Upper lobe of left lung (tissue), 6 donors: Measurements from ENCODE around the gene CYB561D1. TPM values are rescaled to one million over a fixed set of nuclear protein-coding genes. Genes with fewer than 3 reads are reported as not detected.

ENCODE experiments used
- ATAC-seq, 2 donors: fragments of 200-7000 bp; cut with Tn5 transposase; one replicate each; pipeline ENCODE4 v1.9.1; 2022; ENCODE audit warnings: mild to moderate bottlenecking in 2 of 2, moderate library complexity in 2 of 2; ENCODE audit not compliant: low FRiP score in 2 of 2
- DNase-seq, 2 donors: peaks; one replicate each; pipeline ENCODE4 v3.0.0-alpha.2; 2019 to 2020
- H3K27ac ChIP-seq, 4 donors: fragments of 200-600 bp; sonication (generic); one replicate each; pipeline ENCODE4 v1.5.1; 2016 to 2019
- H3K27me3 ChIP-seq, 4 donors: fragments of 200-600 bp; sonication (generic); one replicate each; pipeline ENCODE4 v1.5.1; 2017 to 2019
- H3K36me3 ChIP-seq, 4 donors: fragments of 200-600 bp; sonication (generic); one replicate each; pipeline ENCODE4 v1.5.1; 2016 to 2019
- H3K4me1 ChIP-seq, 4 donors: fragments of 200-600 bp; sonication (generic); one replicate each; pipeline ENCODE4 v1.5.1; 2018 to 2019
- H3K4me3 ChIP-seq, 4 donors: fragments of 200-600 bp; sonication (generic); one replicate each; pipeline ENCODE4 v1.5.1; 2017 to 2019; ENCODE audit warnings: mild to moderate bottlenecking in 2 of 4, moderate library complexity in 1 of 4
- H3K9me3 ChIP-seq, 4 donors: fragments of 200-600 bp; sonication (generic); one replicate each; pipeline ENCODE4 v1.5.1; 2018 to 2019
- CTCF ChIP-seq, 6 experiments: fragments of 450-650 bp in 4 of 6; fragments of 200-600 bp in 2 of 6; sonication (generic) in 2 of 6; IDR thresholded peaks; one replicate each; pipeline ENCODE4 v1.5.1; 2016 to 2019; ENCODE audit warnings: antibody characterized with exemption in 6 of 6
- EP300 ChIP-seq, 4 donors: sonication (generic); formaldehyde crosslinking; IDR thresholded peaks; one replicate each; pipeline ENCODE4 v1.5.1; 2017; ENCODE audit warnings: antibody characterized with exemption in 4 of 4, control low read depth in 2 of 4
- POLR2A ChIP-seq, 4 donors: fragments of 450-650 bp; IDR thresholded peaks; one replicate each; pipeline ENCODE4 v1.5.1; 2016 to 2017; ENCODE audit warnings: antibody characterized with exemption in 4 of 4, mild to moderate bottlenecking in 2 of 4
- POLR2AphosphoS5 ChIP-seq, 2 donors: sonication (generic); formaldehyde crosslinking; IDR thresholded peaks; one replicate each; pipeline ENCODE4 v1.5.1; 2017; ENCODE audit warnings: antibody characterized with exemption in 2 of 2
- WGBS, 2 donors: methylation state at CpG; one replicate each; pipeline ENCODE4 v1.1.5; 2017 to 2018; 5-methylcytosine and 5-hydroxymethylcytosine counted together
- total RNA-seq, 6 donors: library from RNA; depleted of rRNA in 4 of 6; stranded (reverse); fragments of >200 nt in 4 of 6; gene quantifications; one replicate each; pipeline versions ENCODE4 v1.1.0 to v1.2.1, GENCODE V29; 2016 to 2021
- donor health status: DM: no; HTN: no; CAD: no; lungs with moderate emphysema.
- donor health status: DM: no; HTN: yes; CAD: no; lungs with severe emphysema.

Gene CYB561D1
- total RNA-seq, 6 donors from 2014 or later = 4.2 to 16.4 (median 9.9) TPM

GRCh38 chr1:109541102-109541501 lies 47.2 kb downstream of the CYB561D1 start:
- H3K27me3 ChIP-seq = no peaks in the 10 kb centered on the region
- 80% methylated on average over 3 of the region's 3 CpGs for WGBS, 2 donors
- no peaks in the 10 kb centered on the region for H3K4me1 ChIP-seq
- no peaks in the 10 kb centered on the region for H3K9me3 ChIP-seq
- ATAC-seq (no peak), DNase-seq (no peak)
- no peaks in the 10 kb centered on the region for H3K36me3 ChIP-seq
- H3K27ac ChIP-seq = no peak overlapping the region
- TF ChIP-seq EP300 (IDR thresholded peaks at IDR 0.05) (no peak), POLR2A (IDR thresholded peaks at IDR 0.05) (no peak), CTCF (IDR thresholded peaks at IDR 0.05) (no peak), POLR2AphosphoS5 (IDR thresholded peaks at IDR 0.05) (no peak)
- H3K4me3 ChIP-seq = no peak overlapping the region

- WGBS, 2 donors = 80 to 89% methylated on average over 6 to 10 of the region's 10 CpGs
- TF ChIP-seq EP300 (IDR thresholded peaks at IDR 0.05) (no peak), POLR2A (IDR thresholded peaks at IDR 0.05) (no peak), CTCF (IDR thresholded peaks at IDR 0.05) (no peak), POLR2AphosphoS5 (IDR thresholded peaks at IDR 0.05) (no peak)
- H3K4me3 ChIP-seq = no peak overlapping the region
Measured at GRCh38 chr1:109542657-109543056, 48.8 kb downstream of the CYB561D1 start.

GRCh38 chr1:109543283-109543987 lies 49.5 kb downstream of the CYB561D1 start:
- H3K36me3 ChIP-seq = no peaks in the 10 kb centered on the region
- peaks cover 11 to 15% (median 13%) of the 10 kb centered on the region in 4 donors for H3K4me1 ChIP-seq
- no peaks in the 10 kb centered on the region for H3K27me3 ChIP-seq
- H3K9me3 ChIP-seq = no peaks in the 10 kb centered on the region
- 80% methylated on average over 17 to 24 of the region's 24 CpGs for WGBS, 2 donors
- DNase-seq (peak in 1 of 2 donors; percentile 57), ATAC-seq (no peak)
- H3K27ac ChIP-seq = no peak overlapping the region
- H3K4me3 ChIP-seq = no peak overlapping the region
- TF ChIP-seq POLR2AphosphoS5 (IDR thresholded peaks at IDR 0.05) (no peak), CTCF (IDR thresholded peaks at IDR 0.05) (no peak), EP300 (IDR thresholded peaks at IDR 0.05) (no peak), POLR2A (IDR thresholded peaks at IDR 0.05) (no peak)

More at GRCh38 chr1:109542657-109543056, 48.8 kb downstream of the CYB561D1 start:
- no peaks in the 10 kb centered on the region for H3K36me3 ChIP-seq
- no peaks in the 10 kb centered on the region for H3K27me3 ChIP-seq
- ATAC-seq (no peak), DNase-seq (peak in 1 of 2 donors; percentile 42)
- H3K4me1 ChIP-seq = peaks cover 11 to 13% (median 13%) of the 10 kb centered on the region in 4 donors
- H3K9me3 ChIP-seq = no peaks in the 10 kb centered on the region
- H3K27ac ChIP-seq = no peak overlapping the region

- no peaks in the 10 kb centered on the region for H3K9me3 ChIP-seq
Measured at GRCh38 chr1:109543988-109544735, 50.3 kb downstream of the CYB561D1 start.

More at GRCh38 chr1:109543988-109544735, 50.3 kb downstream of the CYB561D1 start:
- H3K4me3 ChIP-seq = no peak overlapping the region
- no peaks in the 10 kb centered on the region for H3K27me3 ChIP-seq
- 76 to 85% methylated on average over 7 to 14 of the region's 14 CpGs for WGBS, 2 donors
- no peak for TF ChIP-seq POLR2AphosphoS5 (IDR thresholded peaks at IDR 0.05)
- TF ChIP-seq POLR2A (IDR thresholded peaks at IDR 0.05) = no peak
- no peak for TF ChIP-seq CTCF (IDR thresholded peaks at IDR 0.05)
- no peak for TF ChIP-seq EP300 (IDR thresholded peaks at IDR 0.05)
- ATAC-seq (no peak), DNase-seq (no peak)
- no peaks in the 10 kb centered on the region for H3K36me3 ChIP-seq
- no peak overlapping the region for H3K27ac ChIP-seq
- H3K4me1 ChIP-seq = peaks cover 11 to 15% (median 13%) of the 10 kb centered on the region in 4 donors
